T-helper 1 cell treated with Interleukin-12 subunit alpha and Interleukin-12 subunit beta and Interleukin-4 antibody, amounts not matched to agents 30 μg/mL and 1 μg/mL, for 36 hours (primary cell): Measurements from ENCODE around the gene DOCK9.
A peak's percentile ranks its signal among the peaks of the same experiment; 100 is the strongest.

Experiments used
- H3K27ac Mint-ChIP-seq: one replicate; pipeline ENCODE4 v1.8.0; 2021; ENCODE audit warnings: mild to moderate bottlenecking, mixed read lengths
- H3K27me3 Mint-ChIP-seq: one replicate; pipeline ENCODE4 v1.8.0; 2021; ENCODE audit warnings: low read depth, mixed read lengths
- H3K36me3 Mint-ChIP-seq: one replicate; pipeline ENCODE4 v1.8.0; 2021; ENCODE audit warnings: low read depth, mixed read lengths
- H3K4me1 Mint-ChIP-seq: one replicate; pipeline ENCODE4 v1.8.0; 2021; ENCODE audit warnings: low read depth, mixed read lengths
- H3K4me3 Mint-ChIP-seq: one replicate; pipeline ENCODE4 v1.8.0; 2021; ENCODE audit warnings: mild to moderate bottlenecking, moderate library complexity, mixed read lengths
- H3K9me3 Mint-ChIP-seq: one replicate; pipeline ENCODE4 v1.8.0; 2021; ENCODE audit warnings: mixed read lengths

Gene DOCK9

DNA sequence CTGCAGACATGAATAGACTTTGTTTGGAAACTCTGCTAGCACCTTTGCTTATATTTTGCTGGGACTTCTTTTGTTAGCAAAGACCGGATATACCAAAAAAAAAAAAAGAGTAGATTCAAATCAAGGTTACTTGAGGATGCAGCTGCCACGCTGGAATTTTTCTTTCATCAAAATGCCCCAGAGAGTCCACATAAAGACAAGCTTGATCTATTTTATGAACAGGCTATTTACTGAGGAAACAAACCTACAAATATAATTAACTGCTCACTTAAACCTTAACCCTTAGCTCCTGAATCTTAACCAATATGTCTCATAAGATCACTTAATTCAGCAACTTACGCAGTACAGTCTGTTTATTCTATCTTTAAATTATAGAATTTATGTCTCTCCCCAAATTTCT lies 27.1 kb upstream of the DOCK9 start:
- Mint-ChIP-seq H3K27me3 (no peaks in the 10 kb centered on the region), H3K4me1 (peaks cover 34% of the 10 kb centered on the region), H3K9me3 (no peaks in the 10 kb centered on the region), H3K27ac (no peak overlapping the region), H3K4me3 (no peak overlapping the region), H3K36me3 (peaks cover 9% of the 10 kb centered on the region)

DNA sequence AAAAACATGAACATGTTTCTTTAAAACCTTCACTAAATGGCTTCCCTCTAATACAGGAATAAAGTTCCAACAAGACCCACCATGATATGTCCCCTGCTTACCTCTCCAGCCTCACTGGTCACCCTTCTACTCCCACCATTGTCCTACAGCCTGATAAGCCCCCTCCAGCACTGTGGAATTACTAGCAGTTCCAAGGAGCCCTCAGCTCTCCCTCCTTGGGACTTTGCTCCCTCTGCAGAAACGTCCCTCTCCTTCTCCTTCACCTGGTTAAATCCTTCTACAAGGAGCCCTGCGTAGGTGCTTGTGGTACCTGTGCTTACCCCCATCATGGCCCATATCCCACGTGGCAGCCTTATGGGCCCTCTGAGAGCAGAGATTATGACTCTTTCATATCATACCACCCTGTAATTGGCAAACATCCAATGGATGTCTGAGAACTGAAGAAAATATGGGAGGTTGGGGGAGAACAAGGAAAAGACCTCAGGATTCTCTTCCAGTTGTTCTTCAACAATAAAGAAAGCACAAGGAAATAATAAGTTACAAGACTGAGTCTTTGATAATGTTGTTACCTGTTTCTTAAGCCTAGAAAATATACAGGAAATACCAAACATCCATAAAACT lies 26.1 kb upstream of the DOCK9 start:
- Mint-ChIP-seq H3K36me3 (peaks cover 7% of the 10 kb centered on the region), H3K4me3 (no peak overlapping the region), H3K9me3 (no peaks in the 10 kb centered on the region), H3K27ac (no peak overlapping the region), H3K27me3 (no peaks in the 10 kb centered on the region), H3K4me1 (peaks cover 37% of the 10 kb centered on the region)

DNA sequence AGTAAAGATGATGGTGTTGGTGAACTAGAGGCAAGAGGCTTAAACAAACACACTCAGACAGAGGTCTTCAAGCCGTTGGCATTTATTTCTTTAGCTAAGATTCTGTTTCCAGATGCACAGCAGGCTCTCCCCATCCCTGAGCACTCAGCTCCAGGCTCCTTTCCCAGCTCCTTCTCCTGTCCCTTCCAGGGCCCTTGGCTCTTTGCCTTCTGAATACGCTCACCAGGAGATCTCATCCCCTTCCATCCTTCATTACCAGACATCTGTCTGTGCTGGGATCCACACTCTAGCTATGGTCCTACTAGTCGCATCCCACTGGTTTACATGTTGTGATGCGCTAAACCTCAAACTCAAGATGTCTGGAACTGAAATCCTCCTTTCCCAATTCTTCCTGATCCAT lies 25.3 kb upstream of the DOCK9 start:
- Mint-ChIP-seq H3K27ac (no peak overlapping the region), H3K9me3 (no peaks in the 10 kb centered on the region), H3K4me3 (no peak overlapping the region), H3K27me3 (no peaks in the 10 kb centered on the region), H3K36me3 (peaks cover 7% of the 10 kb centered on the region), H3K4me1 (peaks cover 45% of the 10 kb centered on the region)

DNA sequence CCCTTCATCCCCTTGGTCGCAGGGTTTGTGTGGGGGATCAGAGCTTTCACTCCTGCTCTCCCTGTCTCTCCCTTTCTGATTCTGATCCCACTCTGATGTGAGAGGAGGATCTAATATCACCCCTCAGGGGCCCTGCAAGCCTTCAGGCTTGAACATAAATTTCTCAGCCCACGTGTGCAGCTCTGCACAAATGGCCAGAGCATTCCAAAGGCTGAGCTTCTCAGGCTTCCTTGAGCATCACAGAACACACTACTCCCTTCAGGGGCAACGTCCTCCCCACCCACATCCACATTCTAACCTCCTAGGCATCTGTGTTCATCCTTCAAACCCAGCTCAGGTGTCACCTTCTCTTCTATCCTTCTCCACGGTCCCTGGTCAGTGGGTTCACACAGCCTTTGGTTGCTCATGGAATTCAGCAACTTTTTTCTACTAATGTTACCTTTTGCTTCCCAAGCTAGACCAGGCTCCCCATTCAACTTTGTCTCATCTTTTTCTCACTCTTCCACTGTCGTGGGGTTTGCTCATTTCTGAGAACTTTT lies 24.4 kb upstream of the DOCK9 start:
- Mint-ChIP-seq H3K36me3 (peaks cover 7% of the 10 kb centered on the region), H3K4me3 (no peak overlapping the region), H3K27me3 (no peaks in the 10 kb centered on the region), H3K27ac (no peak overlapping the region), H3K9me3 (no peaks in the 10 kb centered on the region), H3K4me1 (peaks cover 49% of the 10 kb centered on the region)

DNA sequence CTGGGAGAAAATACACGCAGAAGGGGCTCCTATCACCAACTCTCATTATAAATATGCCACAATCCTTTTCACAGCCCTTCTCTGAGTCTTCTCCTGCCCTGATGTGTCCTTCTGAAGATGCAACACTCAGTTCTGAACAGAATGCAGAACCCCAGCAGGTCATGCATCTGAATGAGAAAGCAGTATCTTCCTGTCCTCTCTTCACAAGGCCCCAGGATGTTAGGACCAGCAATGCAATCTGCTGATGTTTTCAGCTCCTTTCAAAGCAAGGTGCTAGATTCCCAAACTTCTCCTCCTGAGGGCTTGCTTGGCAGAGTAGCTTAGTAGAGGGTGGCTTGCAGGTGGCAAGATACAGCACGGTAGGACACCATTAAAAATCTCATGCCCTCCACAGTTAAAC lies 22.3 kb upstream of the DOCK9 start:
- Mint-ChIP-seq H3K4me1 (peaks cover 64% of the 10 kb centered on the region), H3K27ac (peak overlapping the region; percentile 41)

DNA sequence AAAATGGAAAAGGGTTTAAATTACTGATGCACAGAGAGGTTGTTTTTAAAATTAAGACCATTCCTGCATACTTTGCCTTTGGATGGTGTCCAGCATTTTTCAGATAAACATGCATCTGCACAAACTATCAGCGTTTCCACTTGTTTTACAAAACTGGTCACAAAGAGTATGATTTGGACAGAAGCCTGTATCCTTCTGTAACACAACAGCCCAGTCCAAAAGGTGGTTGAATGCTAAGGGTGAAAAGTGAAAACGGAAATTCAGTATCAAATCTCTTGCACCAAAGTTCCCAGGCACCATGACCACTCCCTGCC lies 21.7 kb upstream of the DOCK9 start:
- H3K27ac Mint-ChIP-seq, result no peak overlapping the region
- H3K9me3 Mint-ChIP-seq, result no peaks in the 10 kb centered on the region
- no peak overlapping the region for H3K4me3 Mint-ChIP-seq

More for the DNA sequence above, 22.3 kb upstream of the DOCK9 start:
- Mint-ChIP-seq H3K27me3 (no peaks in the 10 kb centered on the region), H3K36me3 (peaks cover 7% of the 10 kb centered on the region), H3K9me3 (no peaks in the 10 kb centered on the region), H3K4me3 (no peak overlapping the region)

DNA sequence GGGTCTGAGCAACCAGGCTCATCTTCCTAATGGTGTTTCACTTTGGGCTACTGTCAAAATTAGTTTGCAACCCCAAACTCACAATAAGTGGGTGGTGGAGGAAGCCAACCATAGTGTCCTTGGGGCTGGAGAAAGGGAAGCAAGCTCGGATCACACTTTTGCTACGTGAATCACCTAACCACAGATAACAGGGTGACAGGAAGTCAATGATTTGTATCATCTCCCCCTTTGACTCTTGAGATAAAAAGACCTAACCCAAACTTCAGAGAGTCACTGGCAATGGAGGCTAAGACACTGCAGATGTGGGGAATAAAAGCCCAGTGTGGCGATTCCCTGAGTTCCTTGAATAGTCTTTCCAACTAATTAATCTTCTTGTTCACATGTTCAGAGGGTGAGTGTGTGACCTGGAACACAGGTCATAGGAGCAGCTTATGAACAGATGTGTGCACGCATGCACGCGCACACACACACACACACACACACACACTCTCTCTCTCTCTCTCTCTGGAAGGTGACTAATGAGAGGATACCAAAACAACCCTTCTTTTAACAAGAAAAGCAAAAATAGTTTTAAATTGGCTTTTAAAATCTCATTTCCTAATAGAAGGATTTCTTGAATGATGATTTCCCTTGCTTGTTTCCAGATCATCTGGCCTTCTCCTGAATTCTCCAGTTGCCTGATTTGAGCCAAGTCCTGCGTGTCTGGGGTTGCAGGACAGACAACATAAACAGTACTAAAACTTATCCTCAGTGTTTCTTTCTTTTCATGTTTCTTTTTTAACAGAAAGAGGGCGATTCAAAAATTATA lies 21.2 kb upstream of the DOCK9 start:
- peaks cover 6% of the 10 kb centered on the region for H3K36me3 Mint-ChIP-seq
- H3K27ac Mint-ChIP-seq, result peak overlapping the region; percentile 52
- no peaks in the 10 kb centered on the region for H3K9me3 Mint-ChIP-seq
- no peak overlapping the region for H3K4me3 Mint-ChIP-seq
- H3K27me3 Mint-ChIP-seq, result no peaks in the 10 kb centered on the region
- H3K4me1 Mint-ChIP-seq, result peaks cover 65% of the 10 kb centered on the region

More for the DNA sequence above, 21.7 kb upstream of the DOCK9 start:
- Mint-ChIP-seq H3K27me3 (no peaks in the 10 kb centered on the region), H3K4me1 (peaks cover 63% of the 10 kb centered on the region), H3K36me3 (peaks cover 6% of the 10 kb centered on the region)

DNA sequence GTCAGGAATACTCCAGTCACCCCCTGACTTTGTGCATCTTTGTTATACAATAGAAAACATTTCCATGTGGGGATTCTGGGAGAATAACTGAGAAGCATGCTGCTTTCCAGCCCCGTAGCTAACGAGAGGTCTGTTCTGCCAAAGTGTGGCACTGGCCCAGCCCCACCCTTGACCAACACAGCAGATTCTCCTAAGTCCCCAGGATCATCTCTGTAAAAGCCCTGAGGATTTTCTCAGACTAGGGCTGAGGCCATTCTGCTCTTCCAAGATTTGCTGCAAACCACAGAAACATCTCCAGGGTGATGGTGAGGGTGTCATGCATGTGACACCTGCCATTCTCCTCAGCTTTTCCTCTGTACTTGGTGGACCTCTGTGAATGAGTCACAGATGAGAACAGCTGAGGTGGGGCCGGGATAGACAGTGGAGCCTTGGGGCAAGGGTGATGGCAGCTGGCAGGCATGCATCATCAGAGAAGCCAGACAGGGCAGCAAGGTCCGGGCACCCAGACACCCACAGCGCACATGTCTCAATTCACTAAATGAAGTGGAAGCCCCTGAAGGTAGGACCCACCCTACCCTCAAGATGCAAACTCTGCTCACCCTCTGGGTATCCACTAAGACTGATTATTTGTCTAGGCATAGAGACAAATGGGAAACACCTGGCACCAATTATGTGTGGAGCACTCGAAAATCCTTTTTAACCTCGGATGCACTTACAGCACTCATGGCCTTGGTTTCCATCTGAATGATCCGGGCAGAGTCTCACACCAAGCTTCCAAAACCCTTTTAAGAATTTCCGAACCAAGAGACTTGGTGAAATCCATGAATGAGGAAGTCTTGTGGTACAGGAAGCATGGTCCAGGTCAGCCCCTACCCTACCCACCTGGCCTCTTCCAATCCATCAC lies 20.1 kb upstream of the DOCK9 start:
- H3K27me3 Mint-ChIP-seq, result no peaks in the 10 kb centered on the region
- H3K9me3 Mint-ChIP-seq, result no peaks in the 10 kb centered on the region
- peaks cover 63% of the 10 kb centered on the region for H3K4me1 Mint-ChIP-seq
- peaks cover 6% of the 10 kb centered on the region for H3K36me3 Mint-ChIP-seq
- no peak overlapping the region for H3K27ac Mint-ChIP-seq
- no peak overlapping the region for H3K4me3 Mint-ChIP-seq

DNA sequence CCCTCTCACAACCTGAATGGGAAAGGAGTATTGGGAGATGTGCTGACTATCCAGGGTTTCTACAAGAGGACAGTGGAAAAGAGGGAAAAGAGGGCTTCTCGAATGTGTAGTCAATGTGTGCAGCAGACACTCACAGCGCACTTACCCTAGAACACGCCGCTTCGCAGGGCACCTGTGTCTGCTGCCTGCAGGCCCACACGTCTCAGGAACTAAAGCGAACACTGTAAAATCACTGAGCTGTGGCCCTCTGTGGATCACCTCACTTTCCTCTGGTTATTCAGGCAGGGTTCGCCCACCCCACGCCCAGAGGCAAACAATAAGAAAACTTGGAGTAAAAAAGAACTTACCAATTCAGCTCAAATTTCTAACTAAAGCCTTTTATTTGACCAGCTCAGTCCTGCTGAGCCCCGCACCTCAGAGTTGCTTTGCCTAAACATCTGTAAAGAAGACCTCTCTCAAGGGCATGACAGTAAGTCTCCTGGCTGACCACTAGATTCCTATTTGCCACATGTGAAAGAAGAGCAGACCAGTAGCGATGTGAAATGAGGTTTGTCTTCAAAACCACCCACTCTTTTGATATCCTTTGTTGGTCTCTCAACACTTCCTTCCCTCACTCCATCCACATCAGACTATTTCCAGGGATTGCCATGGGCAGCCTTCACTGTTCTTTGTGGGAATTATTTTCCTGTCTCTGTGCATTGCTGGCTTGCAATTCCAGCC lies 19.3 kb upstream of the DOCK9 start:
- H3K9me3 Mint-ChIP-seq, result no peaks in the 10 kb centered on the region
- peak overlapping the region; percentile 14 for H3K27ac Mint-ChIP-seq
- H3K4me1 Mint-ChIP-seq, result peaks cover 61% of the 10 kb centered on the region
- H3K27me3 Mint-ChIP-seq, result no peaks in the 10 kb centered on the region
- H3K36me3 Mint-ChIP-seq, result peaks cover 6% of the 10 kb centered on the region
- no peak overlapping the region for H3K4me3 Mint-ChIP-seq

DNA sequence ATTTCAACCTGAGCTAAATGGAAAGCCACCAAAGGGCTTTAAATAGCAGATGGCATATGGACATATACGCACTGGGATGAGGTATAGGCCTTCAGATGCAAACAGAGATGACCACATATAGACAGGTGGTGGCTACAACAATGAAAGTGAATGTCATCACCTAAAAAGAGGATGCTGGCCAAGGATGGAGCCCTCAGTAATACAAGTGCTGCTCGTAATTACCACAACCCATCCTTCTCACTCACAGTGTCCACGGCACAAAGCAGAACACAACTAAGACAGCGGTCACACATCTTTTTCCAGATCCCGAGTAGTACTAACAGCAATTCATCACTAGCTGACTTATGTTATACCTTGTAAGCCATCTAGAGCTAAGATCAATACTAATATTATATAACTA lies 18.2 kb upstream of the DOCK9 start:
- peaks cover 6% of the 10 kb centered on the region for H3K36me3 Mint-ChIP-seq
- H3K9me3 Mint-ChIP-seq, result no peaks in the 10 kb centered on the region
- H3K27ac Mint-ChIP-seq, result no peak overlapping the region
- peaks cover 55% of the 10 kb centered on the region for H3K4me1 Mint-ChIP-seq
- H3K4me3 Mint-ChIP-seq, result no peak overlapping the region
- H3K27me3 Mint-ChIP-seq, result no peaks in the 10 kb centered on the region

DNA sequence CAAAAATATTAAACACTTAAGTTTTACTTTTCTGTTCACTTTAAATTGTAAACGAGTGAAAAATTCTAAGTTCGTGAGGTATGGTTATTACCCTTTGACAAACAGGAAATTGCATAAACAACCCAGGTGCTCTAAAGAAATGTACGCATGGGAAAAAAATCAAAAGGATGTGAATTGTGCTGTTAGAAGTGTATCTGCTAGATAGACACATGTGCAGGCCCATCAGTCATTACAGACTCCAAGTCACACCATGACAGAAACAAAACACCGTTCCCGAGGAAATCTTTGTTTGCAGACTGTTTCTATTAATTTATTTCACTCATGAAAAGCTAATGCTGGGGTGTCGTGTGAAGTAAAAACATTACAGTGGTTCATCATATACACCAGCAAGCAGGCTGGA lies 17.0 kb upstream of the DOCK9 start:
- Mint-ChIP-seq H3K36me3 (peaks cover 13% of the 10 kb centered on the region), H3K27me3 (no peaks in the 10 kb centered on the region), H3K4me1 (peaks cover 52% of the 10 kb centered on the region), H3K4me3 (peak overlapping the region; percentile 53), H3K9me3 (peaks cover under 1% of the 10 kb centered on the region), H3K27ac (peak overlapping the region; percentile 95)

DNA sequence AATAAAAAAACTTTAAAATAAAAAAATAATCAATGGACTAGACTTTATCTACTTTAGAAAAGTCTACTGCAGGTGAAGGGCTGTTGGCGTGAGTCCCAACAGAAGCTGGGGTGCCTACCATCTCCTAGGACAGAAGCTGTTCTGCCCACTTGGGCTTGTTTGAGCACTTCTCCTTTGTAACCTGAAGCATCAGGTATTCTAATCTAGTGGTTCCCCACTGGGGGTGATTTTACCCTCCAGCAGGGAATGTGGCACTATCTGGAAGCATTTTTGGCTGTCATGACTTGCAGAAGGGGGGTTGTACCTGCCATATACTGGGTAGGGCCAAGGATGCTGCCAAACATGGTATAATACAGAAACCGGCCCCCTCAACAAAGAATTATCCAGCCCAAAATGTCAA lies 16.2 kb upstream of the DOCK9 start:
- H3K9me3 Mint-ChIP-seq, result peaks cover 4% of the 10 kb centered on the region
- no peak overlapping the region for H3K4me3 Mint-ChIP-seq
- H3K4me1 Mint-ChIP-seq, result peaks cover 51% of the 10 kb centered on the region
- no peak overlapping the region for H3K27ac Mint-ChIP-seq
- no peaks in the 10 kb centered on the region for H3K27me3 Mint-ChIP-seq
- H3K36me3 Mint-ChIP-seq, result peaks cover 15% of the 10 kb centered on the region

DNA sequence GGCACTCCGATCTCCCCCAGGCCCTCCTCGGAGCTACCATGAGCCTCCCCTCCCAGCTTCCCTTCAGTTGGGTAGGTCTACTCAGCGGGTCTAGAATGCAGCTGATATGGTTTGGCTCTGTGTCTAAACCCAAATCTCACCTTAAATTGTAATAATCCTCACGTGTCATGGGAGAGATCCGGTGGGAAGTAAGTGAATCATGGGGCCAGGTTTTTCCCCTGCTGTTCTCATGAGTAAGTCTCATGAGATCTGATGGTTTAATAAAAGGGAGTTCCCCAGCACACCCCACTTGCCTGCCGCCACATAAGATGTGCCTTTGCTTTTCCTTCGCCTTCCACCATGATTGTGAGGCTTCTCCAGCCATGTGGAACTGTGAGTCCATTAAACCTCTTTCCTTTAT lies 14.5 kb upstream of the DOCK9 start:
- H3K27ac Mint-ChIP-seq, result no peak overlapping the region
- H3K4me3 Mint-ChIP-seq, result no peak overlapping the region
- H3K27me3 Mint-ChIP-seq, result no peaks in the 10 kb centered on the region
- peaks cover 4% of the 10 kb centered on the region for H3K9me3 Mint-ChIP-seq
- peaks cover 37% of the 10 kb centered on the region for H3K4me1 Mint-ChIP-seq
- H3K36me3 Mint-ChIP-seq, result peaks cover 15% of the 10 kb centered on the region

DNA sequence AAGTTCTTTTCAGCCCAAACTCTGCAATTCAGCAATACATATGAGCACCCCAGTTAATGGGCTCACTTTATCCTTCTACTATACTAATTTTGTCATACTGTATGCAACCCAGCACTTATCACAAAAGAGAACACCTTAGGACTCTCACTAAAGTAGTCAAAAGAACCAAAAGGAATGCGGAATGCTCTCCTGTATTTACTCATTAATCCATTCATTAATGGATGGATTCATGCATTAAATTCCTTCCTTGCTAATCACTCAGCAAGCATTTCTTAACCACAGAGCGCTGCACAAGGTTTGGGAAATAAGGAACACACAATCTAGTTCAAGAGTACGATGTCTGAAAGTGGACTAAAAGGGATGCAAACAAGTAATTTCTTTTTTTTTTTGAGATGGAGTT lies 12.8 kb upstream of the DOCK9 start:
- Mint-ChIP-seq H3K36me3 (peaks cover 15% of the 10 kb centered on the region), H3K27ac (no peak overlapping the region), H3K9me3 (peaks cover 4% of the 10 kb centered on the region), H3K27me3 (no peaks in the 10 kb centered on the region), H3K4me3 (no peak overlapping the region), H3K4me1 (peaks cover 30% of the 10 kb centered on the region)
